ENCODE measurements around the gene PFKFB2. TPM values are rescaled to one million over a fixed set of nuclear protein-coding genes. Genes with fewer than 3 reads are reported as not detected.

The PFKFB2 gene
- polyA plus RNA-seq, 1 donor from 2014 or later = 9.8 TPM

DNA sequence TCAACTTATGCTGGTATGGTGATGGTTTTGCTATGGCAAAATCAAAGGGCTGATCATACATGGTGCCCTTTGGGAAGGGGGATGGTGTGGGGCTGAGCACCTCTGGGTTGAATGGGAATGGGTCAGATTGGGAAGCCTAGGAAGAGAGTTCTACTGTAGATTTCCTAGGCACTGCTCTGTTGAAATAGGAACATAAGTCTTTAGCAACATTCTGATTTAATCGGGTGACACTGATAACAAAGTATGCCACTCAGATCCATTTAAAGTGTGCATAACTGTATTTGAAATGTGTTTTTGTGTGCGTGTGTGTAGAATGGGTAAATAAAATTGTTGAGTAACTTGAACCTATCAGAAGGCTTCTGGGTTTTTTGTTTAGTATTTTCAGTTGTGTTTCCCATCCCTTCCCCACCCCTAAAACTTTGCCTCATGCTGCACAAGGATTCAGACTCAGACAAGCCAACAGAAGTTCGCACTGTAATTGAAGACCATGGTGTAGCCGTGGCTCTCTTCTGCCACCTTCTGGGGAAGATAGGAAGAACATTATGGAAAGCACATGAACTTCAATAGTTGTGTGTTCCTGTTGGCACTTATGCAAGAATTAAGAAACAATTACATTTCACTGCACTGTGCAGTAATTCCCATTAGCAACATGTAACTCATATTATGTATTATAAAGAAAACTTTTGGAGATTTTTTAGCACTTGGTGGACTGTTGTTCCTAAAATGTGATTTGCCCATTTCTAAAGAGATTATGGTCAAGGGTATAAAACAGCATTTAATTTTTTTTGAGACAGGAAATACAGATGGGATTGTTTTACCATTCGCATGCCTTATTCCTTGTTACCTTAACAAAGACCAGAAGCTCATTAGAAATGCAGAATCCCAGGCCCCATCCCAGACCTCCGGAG, 24.6 kb downstream of the PFKFB2 start:
- no peaks in the 10 kb centered on the region for H3K36me3 ChIP-seq (ENCODE audit: insufficient read depth, low read length)
- no peaks in the 10 kb centered on the region for H3K9me2 ChIP-seq (ENCODE audit: insufficient read depth, low read length)
- no peak overlapping the region for H3K4me3 ChIP-seq (ENCODE audit: low read length)
- H3F3A ChIP-seq (ENCODE audit: insufficient read depth, low read length, poor library complexity, severe bottlenecking) = no peaks in the 10 kb centered on the region
- H2AFZ ChIP-seq (ENCODE audit: low read depth, low read length) = no peak overlapping the region
- TF ChIP-seq, protein P1, sequence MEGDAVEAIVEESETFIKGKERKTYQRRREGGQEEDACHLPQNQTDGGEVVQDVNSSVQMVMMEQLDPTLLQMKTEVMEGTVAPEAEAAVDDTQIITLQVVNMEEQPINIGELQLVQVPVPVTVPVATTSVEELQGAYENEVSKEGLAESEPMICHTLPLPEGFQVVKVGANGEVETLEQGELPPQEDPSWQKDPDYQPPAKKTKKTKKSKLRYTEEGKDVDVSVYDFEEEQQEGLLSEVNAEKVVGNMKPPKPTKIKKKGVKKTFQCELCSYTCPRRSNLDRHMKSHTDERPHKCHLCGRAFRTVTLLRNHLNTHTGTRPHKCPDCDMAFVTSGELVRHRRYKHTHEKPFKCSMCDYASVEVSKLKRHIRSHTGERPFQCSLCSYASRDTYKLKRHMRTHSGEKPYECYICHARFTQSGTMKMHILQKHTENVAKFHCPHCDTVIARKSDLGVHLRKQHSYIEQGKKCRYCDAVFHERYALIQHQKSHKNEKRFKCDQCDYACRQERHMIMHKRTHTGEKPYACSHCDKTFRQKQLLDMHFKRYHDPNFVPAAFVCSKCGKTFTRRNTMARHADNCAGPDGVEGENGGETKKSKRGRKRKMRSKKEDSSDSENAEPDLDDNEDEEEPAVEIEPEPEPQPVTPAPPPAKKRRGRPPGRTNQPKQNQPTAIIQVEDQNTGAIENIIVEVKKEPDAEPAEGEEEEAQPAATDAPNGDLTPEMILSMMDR (IDR thresholded peaks at IDR 0.05; ENCODE audit: poor library complexity, severe bottlenecking) = peak; percentile 88
- TF ChIP-seq EZH2 (IDR thresholded peaks at IDR 0.05; ENCODE audit: borderline replicate concordance, insufficient read depth, low read length, poor library complexity, severe bottlenecking) = no peak
- TF ChIP-seq SMC3 (conservative IDR thresholded peaks at IDR 0.05; ENCODE audit: poor library complexity) = peak; percentile 88
- TF ChIP-seq, protein P2, sequence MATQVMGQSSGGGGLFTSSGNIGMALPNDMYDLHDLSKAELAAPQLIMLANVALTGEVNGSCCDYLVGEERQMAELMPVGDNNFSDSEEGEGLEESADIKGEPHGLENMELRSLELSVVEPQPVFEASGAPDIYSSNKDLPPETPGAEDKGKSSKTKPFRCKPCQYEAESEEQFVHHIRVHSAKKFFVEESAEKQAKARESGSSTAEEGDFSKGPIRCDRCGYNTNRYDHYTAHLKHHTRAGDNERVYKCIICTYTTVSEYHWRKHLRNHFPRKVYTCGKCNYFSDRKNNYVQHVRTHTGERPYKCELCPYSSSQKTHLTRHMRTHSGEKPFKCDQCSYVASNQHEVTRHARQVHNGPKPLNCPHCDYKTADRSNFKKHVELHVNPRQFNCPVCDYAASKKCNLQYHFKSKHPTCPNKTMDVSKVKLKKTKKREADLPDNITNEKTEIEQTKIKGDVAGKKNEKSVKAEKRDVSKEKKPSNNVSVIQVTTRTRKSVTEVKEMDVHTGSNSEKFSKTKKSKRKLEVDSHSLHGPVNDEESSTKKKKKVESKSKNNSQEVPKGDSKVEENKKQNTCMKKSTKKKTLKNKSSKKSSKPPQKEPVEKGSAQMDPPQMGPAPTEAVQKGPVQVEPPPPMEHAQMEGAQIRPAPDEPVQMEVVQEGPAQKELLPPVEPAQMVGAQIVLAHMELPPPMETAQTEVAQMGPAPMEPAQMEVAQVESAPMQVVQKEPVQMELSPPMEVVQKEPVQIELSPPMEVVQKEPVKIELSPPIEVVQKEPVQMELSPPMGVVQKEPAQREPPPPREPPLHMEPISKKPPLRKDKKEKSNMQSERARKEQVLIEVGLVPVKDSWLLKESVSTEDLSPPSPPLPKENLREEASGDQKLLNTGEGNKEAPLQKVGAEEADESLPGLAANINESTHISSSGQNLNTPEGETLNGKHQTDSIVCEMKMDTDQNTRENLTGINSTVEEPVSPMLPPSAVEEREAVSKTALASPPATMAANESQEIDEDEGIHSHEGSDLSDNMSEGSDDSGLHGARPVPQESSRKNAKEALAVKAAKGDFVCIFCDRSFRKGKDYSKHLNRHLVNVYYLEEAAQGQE (IDR thresholded peaks at IDR 0.05; ENCODE audit: borderline replicate concordance) = no peak
- peak; percentile 87 for TF ChIP-seq RAD21 (conservative IDR thresholded peaks at IDR 0.05)
- H3K79me2 ChIP-seq (replicated peaks; ENCODE audit: insufficient read depth, low read length) = no peaks in the 10 kb centered on the region
- H4K20me1 ChIP-seq (ENCODE audit: insufficient read depth) = no peaks in the 10 kb centered on the region
- no peak overlapping the region for H3K27ac ChIP-seq (ENCODE audit: low read length)
- H3K4me2 ChIP-seq (ENCODE audit: low read length) = no peak overlapping the region
- no peak overlapping the region for H3K9ac ChIP-seq (ENCODE audit: low read length)
- no peaks in the 10 kb centered on the region for H3K27me3 ChIP-seq (ENCODE audit: insufficient read depth, low read depth, low read length)
- no peaks in the 10 kb centered on the region for H3K9me3 ChIP-seq (ENCODE audit: low read length)

- Histone ChIP-seq H2AFZ (ENCODE audit: low read depth, low read length) (no peak overlapping the region), H3K36me3 (ENCODE audit: insufficient read depth, low read length) (no peaks in the 10 kb centered on the region), H3K4me2 (ENCODE audit: low read length) (no peak overlapping the region), H3K9me2 (ENCODE audit: insufficient read depth, low read length) (no peaks in the 10 kb centered on the region), H3K9ac (ENCODE audit: low read length) (no peak overlapping the region), H4K20me1 (ENCODE audit: insufficient read depth) (no peaks in the 10 kb centered on the region), H3K79me2 (replicated peaks; ENCODE audit: insufficient read depth, low read length) (no peaks in the 10 kb centered on the region), H3K4me3 (ENCODE audit: low read length) (no peak overlapping the region), H3K27ac (ENCODE audit: low read length) (no peak overlapping the region), H3F3A (ENCODE audit: insufficient read depth, low read length, poor library complexity, severe bottlenecking) (no peaks in the 10 kb centered on the region), H3K27me3 (ENCODE audit: insufficient read depth, low read depth, low read length) (no peaks in the 10 kb centered on the region), H3K9me3 (ENCODE audit: low read length) (no peaks in the 10 kb centered on the region)
- no peak for TF ChIP-seq TAF1 (IDR thresholded peaks at IDR 0.05; ENCODE audit: low read depth)
- TF ChIP-seq, protein P2 (IDR thresholded peaks at IDR 0.05; ENCODE audit: borderline replicate concordance) = no peak
- TF ChIP-seq SMC3 (conservative IDR thresholded peaks at IDR 0.05; ENCODE audit: poor library complexity) = no peak
- TF ChIP-seq MXI1 (conservative IDR thresholded peaks at IDR 0.05; ENCODE audit: poor library complexity, severe bottlenecking) = no peak
- TF ChIP-seq EP300 (conservative IDR thresholded peaks at IDR 0.05; ENCODE audit: poor library complexity, severe bottlenecking) = no peak
- TF ChIP-seq EZH2 (IDR thresholded peaks at IDR 0.05; ENCODE audit: borderline replicate concordance, insufficient read depth, low read length, poor library complexity, severe bottlenecking) = no peak
- TF ChIP-seq RAD21 (conservative IDR thresholded peaks at IDR 0.05) = no peak
Observed at GRCh38 chr1:207078578-207079132, 25.6 kb downstream of the PFKFB2 start.
